ENCODE measurements around the gene NFIX. TPM values are rescaled to one million over a fixed set of nuclear protein-coding genes. Genes with fewer than 3 reads are reported as not detected.

The NFIX gene
- total and polyA plus RNA-seq, 9 of the 15 experiments (the other 6 are each of a cell fraction or from before 2014, with no cell fraction given) = 0.28 to 26.8 (median 5.4) TPM

DNA sequence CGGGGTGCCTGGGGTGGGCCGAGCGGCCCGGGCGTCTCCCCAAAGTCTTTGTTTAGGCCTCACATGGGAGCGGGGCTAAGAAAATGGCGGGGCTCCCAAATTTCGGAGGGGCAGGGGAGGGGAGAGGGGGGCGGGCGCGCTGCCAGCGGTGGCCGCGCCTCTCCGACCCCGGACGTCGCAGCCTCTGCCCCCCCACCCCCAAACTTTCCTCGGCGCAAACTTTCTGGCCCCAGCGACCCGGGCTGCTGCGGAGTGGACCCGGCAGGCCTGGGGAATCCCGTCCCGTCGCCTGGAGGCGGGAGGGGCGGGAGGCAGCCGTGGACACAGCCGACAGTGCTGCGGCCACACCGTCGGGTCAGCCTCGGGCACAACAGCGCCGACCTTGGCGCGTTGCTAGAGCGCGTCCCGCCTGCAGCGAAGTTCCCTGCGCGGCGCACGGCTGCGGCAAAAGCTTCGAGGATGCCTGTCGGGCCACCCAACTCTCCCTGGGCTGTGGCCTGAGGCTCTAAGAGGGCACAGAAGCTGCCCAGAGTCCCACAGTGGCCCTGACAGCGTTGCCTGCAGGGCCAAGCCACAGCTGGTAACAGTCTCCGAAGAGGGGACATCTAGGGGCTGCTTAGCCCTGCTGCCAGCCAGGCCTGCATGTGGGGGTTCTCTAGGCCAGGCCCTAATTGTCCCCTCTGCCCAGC is 1.3 kb downstream of the NFIX start (continued):
- no peak for TF ChIP-seq ZNF280A (IDR thresholded peaks at IDR 0.05; ENCODE audit: low read depth, partially characterized antibody)
- no peak for TF ChIP-seq ZNF449 (CRISPR knock-in tag; IDR thresholded peaks at IDR 0.05)
- TF ChIP-seq, protein P1, sequence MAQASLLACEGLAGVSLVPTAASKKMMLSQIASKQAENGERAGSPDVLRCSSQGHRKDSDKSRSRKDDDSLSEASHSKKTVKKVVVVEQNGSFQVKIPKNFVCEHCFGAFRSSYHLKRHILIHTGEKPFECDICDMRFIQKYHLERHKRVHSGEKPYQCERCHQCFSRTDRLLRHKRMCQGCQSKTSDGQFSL (CRISPR knock-in tag; IDR thresholded peaks at IDR 0.05) = no peak; the same call in 1 of the 2 replicates
- TF ChIP-seq, protein P1 (tag; IDR thresholded peaks at IDR 0.05) = 0 out of 4 replicates have a peak, but pooled peaks of 1 of the 2 experiments have one; percentile 31
- 0 out of 2 replicates have a peak, but pooled peaks have one; percentile 45 for TF ChIP-seq SAFB (IDR thresholded peaks at IDR 0.05; ENCODE audit: borderline replicate concordance, low read depth, low read length)
- no peak for TF ChIP-seq PHTF2 (CRISPR knock-in tag; IDR thresholded peaks at IDR 0.05)
- TF ChIP-seq HNRNPL (IDR thresholded peaks at IDR 0.05; ENCODE audit: low read depth, low read length) = peak; percentile 13; the same call in 1 of the 2 replicates
- peak; percentile 12; the same call in 1 of the 2 replicates for TF ChIP-seq MAX (CRISPR knock-in tag; IDR thresholded peaks at IDR 0.05)
- TF ChIP-seq ZNF766 (CRISPR knock-in tag; conservative IDR thresholded peaks at IDR 0.05) = no peak
- TF ChIP-seq, protein P2, sequence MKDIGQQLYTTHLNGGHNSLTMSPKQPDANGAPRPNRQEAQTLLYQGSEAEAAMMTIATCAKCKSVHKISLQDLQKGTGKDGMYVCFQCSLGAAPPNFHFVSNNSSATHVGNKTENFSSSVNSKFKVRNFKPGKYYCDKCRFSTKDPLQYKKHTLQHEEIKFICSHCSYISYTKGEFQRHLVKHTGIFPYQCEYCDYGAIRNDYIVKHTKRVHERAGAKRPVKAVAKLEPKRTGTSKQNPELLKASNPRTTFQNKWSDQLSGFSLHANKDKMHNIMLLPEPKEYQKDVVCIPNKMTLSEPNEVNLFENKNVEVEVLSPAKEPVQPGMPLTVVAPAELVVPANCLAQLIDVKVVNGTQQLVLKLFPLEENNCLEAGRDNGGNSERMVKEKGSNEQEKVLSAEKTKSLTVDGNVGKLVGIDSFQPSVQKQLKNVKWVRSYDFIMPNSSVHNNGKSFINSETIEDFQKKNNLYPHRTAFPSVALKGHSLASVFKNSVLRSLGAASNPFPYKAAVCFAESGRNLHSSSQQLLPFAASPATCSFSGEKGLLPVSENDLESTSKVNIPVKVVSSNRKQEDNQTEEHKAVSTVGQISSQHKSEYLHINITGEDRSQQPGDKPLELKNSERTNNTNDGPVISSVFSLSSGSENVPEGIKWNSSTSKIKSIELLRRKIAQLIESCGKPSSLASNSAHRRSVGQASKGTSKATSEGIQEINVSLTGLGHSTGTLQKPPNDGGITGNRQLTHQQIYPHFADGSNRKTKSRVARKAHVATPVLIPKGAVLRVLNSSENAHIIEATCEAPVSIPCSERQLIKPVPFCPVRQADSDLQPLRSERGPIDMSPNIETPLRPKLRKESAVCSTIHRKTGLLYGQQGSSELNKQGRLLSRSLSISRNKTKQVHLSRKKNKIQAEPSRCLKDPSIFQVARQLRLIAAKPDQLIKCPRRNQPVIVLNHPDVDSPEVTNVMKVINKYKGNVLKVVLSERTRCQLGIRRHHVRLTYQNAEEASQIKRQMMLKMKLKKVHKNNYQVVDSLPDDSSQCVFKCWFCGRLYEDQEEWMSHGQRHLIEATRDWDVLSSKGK (CRISPR knock-in tag; IDR thresholded peaks at IDR 0.05) = no peak
- peak; percentile 77 for TF ChIP-seq RB1 (IDR thresholded peaks at IDR 0.05; ENCODE audit: low read depth)
- TF ChIP-seq CTBP1 (IDR thresholded peaks at IDR 0.05; ENCODE audit: borderline replicate concordance) = peak; percentile 56
- peak; percentile 44 for TF ChIP-seq HMGN3 (IDR thresholded peaks at IDR 0.05; ENCODE audit: borderline replicate concordance, extremely low read depth, insufficient read length, low read depth, low read length)
